Measurements from ENCODE around the gene DOCK7.

GRCh38 chr1:62544570-62544969 is 143.6 kb downstream of the DOCK7 start:
- TF ChIP-seq CTCF (IDR thresholded peaks at IDR 0.05; ENCODE audit: insufficient read depth, low read length, poor library complexity, severe bottlenecking) (no peak), EZH2phosphoT487 (conservative IDR thresholded peaks at IDR 0.05; ENCODE audit: low read length) (no peak)

Measured in SU-DHL-6 (cell line).